WTC11 (cell line): Measurements from ENCODE around the gene APH1B. TPM values are rescaled to one million over a fixed set of nuclear protein-coding genes. Genes with fewer than 3 reads are reported as not detected.

Experiments used
- ATAC-seq: fragments of 200-7000 bp; cut with Tn5 transposase; 2 replicates; pipeline ENCODE4 v1.10.0; 2021; ENCODE audit warnings: mild to moderate bottlenecking, moderate library complexity
- CTCF ChIA-PET: fragments of 300-600 bp; sonication (Branson Sonifier 250); formaldehyde crosslinking; loops from one replicate; lab custom pipeline; 2021; ENCODE audit warnings: antibody characterized with exemption; lab: Charles Lee
- POLR2A ChIA-PET: fragments of 350-600 bp; sonication (Branson Sonifier 250); formaldehyde crosslinking; loops from one replicate; lab custom pipeline; 2021; ENCODE audit warnings: antibody characterized with exemption; lab: Charles Lee
- DNase-seq: peaks from one replicate; pipeline ENCODE4 v3.0.0; 2021; ENCODE audit warnings: low spot score
- H3K27ac Mint-ChIP-seq: 2 replicates; pipeline ENCODE4 v1.8.0; 2021; ENCODE audit warnings: mixed read lengths
- H3K27me3 Mint-ChIP-seq: 2 replicates; pipeline ENCODE4 v1.8.0; 2021; ENCODE audit warnings: low read depth, mild to moderate bottlenecking, moderate library complexity, mixed read lengths
- H3K36me3 Mint-ChIP-seq: 2 replicates; pipeline ENCODE4 v1.8.0; 2021; ENCODE audit warnings: mixed read lengths
- H3K4me1 Mint-ChIP-seq: 2 replicates; pipeline ENCODE4 v1.8.0; 2022; ENCODE audit warnings: mixed read lengths
- H3K4me3 Mint-ChIP-seq: 2 replicates; pipeline ENCODE4 v1.8.0; 2021; ENCODE audit warnings: mild to moderate bottlenecking, moderate library complexity, mixed read lengths
- H3K9me3 Mint-ChIP-seq: 2 replicates; pipeline ENCODE4 v1.8.0; 2021; ENCODE audit warnings: mixed read lengths
- ATF1 ChIP-seq: sonication (generic); formaldehyde crosslinking; IDR thresholded peaks from 2 replicates; pipeline ENCODE4 v1.8.1; 2023; ENCODE audit warnings: mild to moderate bottlenecking, moderate library complexity, missing genetic modification reagents
- ATF2 ChIP-seq: sonication (generic); formaldehyde crosslinking; IDR thresholded peaks from 2 replicates; pipeline ENCODE4 v1.8.1; 2022; ENCODE audit warnings: low read depth, missing genetic modification reagents, borderline replicate concordance
- EMX1 ChIP-seq: fragments of 250-450 bp; sonication (Bioruptor Pico); IDR thresholded peaks from 2 replicates; pipeline ENCODE4 v1.8.0; 2021; ENCODE audit warnings: mild to moderate bottlenecking
- ERG ChIP-seq: fragments of 250-450 bp; sonication (Bioruptor Pico); IDR thresholded peaks from 2 replicates; pipeline ENCODE4 v1.8.0; 2021; ENCODE audit warnings: mild to moderate bottlenecking
- FOXK1 ChIP-seq: sonication (generic); formaldehyde crosslinking; IDR thresholded peaks from 2 replicates; pipeline ENCODE4 v1.8.0; 2022; ENCODE audit warnings: mild to moderate bottlenecking, moderate library complexity, missing genetic modification reagents
- PREB ChIP-seq: sonication (generic); formaldehyde crosslinking; IDR thresholded peaks from 2 replicates; pipeline ENCODE4 v1.8.1; 2022; ENCODE audit warnings: mild to moderate bottlenecking, missing genetic modification reagents, moderate library complexity, borderline replicate concordance
- RELA ChIP-seq: sonication (generic); formaldehyde crosslinking; IDR thresholded peaks from 2 replicates; pipeline ENCODE4 v1.8.1; 2022; ENCODE audit warnings: missing genetic modification reagents, mild to moderate bottlenecking, borderline replicate concordance
- SP1 ChIP-seq: sonication (generic); formaldehyde crosslinking; conservative IDR thresholded peaks from 2 replicates; pipeline ENCODE4 v1.8.1; 2022; ENCODE audit warnings: missing genetic modification reagents
- USF1 ChIP-seq: sonication (generic); formaldehyde crosslinking; IDR thresholded peaks from 2 replicates; pipeline ENCODE4 v1.8.0; 2022; ENCODE audit warnings: mild to moderate bottlenecking, missing genetic modification reagents
- ZNF121 ChIP-seq: sonication (generic); formaldehyde crosslinking; IDR thresholded peaks from 2 replicates; pipeline ENCODE4 v1.8.0; 2023; ENCODE audit warnings: missing genetic modification reagents
- ZNF138 ChIP-seq: sonication (generic); formaldehyde crosslinking; conservative IDR thresholded peaks from 2 replicates; pipeline ENCODE4 v1.8.1; 2022; ENCODE audit warnings: mild to moderate bottlenecking, moderate library complexity, missing genetic modification reagents
- ZNF263 ChIP-seq: sonication (generic); formaldehyde crosslinking; IDR thresholded peaks from 2 replicates; pipeline ENCODE4 v1.8.1; 2022; ENCODE audit warnings: low read depth, mild to moderate bottlenecking, moderate library complexity, missing genetic modification reagents
- ZNF416 ChIP-seq: fragments of 250-450 bp; sonication (Bioruptor Pico); IDR thresholded peaks from 2 replicates; pipeline ENCODE4 v1.9.0; 2021; ENCODE audit warnings: mild to moderate bottlenecking, inconsistent platforms
- ZNF425 ChIP-seq: fragments of 250-450 bp; sonication (Bioruptor Pico); conservative IDR thresholded peaks from 2 replicates; pipeline ENCODE4 v1.9.0; 2021; ENCODE audit warnings: mild to moderate bottlenecking
- total RNA-seq: library from RNA; stranded (reverse); gene quantifications from 3 replicates; pipeline ENCODE4 v1.2.3, GENCODE V29; 2021

The APH1B gene
- total RNA-seq, 1 experiment from 2014 or later: 25.0 TPM

GRCh38 chr15:63232943-63233342 is 44.5 kb upstream of the APH1B start:
- Mint-ChIP-seq H3K27me3 (no peaks in the 10 kb centered on the region), H3K27ac (no peak overlapping the region), H3K9me3 (no peaks in the 10 kb centered on the region; the same call in 1 of the 2 replicates), H3K4me1 (peaks cover 23% of the 10 kb centered on the region), H3K36me3 (no peaks in the 10 kb centered on the region), H3K4me3 (no peak overlapping the region)
- ChIA-PET POLR2A (interaction anchor here (0.6 kb wide), 2 partner anchors 43 to 44 kb away, joined by 3 to 5 read pairs; partner anchors contain the start of gene APH1B), CTCF (interaction anchor here (0.9 kb wide), 1 partner anchor 169 kb away, joined by 3 read pairs; no protein-coding TSS in a partner anchor)
- no peak for TF ChIP-seq ATF2 (CRISPR knock-in tag)
- TF ChIP-seq ZNF121 (CRISPR knock-in tag): 0 out of 2 replicates have a peak, but pooled peaks have one; percentile 27
- DNase-seq: no peak
- no peak for ATAC-seq

GRCh38 chr15:63233667-63234423 is 43.6 kb upstream of the APH1B start:
- no peak for TF ChIP-seq ZNF138
- no peak for TF ChIP-seq FOXK1 (CRISPR knock-in tag)
- TF ChIP-seq SP1 (CRISPR knock-in tag): no peak
- TF ChIP-seq ZNF416: no peak
- no peak for TF ChIP-seq EMX1 (CRISPR knock-in tag)
- TF ChIP-seq ZNF263 (CRISPR knock-in tag): no peak
- no peak for TF ChIP-seq ATF1 (CRISPR knock-in tag)
- no peak for TF ChIP-seq ERG
- TF ChIP-seq RELA (CRISPR knock-in tag): no peak
- TF ChIP-seq PREB (CRISPR knock-in tag): no peak
- no peak for TF ChIP-seq ATF2 (CRISPR knock-in tag)
- TF ChIP-seq USF1 (CRISPR knock-in tag): no peak
- no peak for TF ChIP-seq ZNF425 (CRISPR knock-in tag)
- peaks cover 23% of the 10 kb centered on the region for H3K4me1 Mint-ChIP-seq
- no peaks in the 10 kb centered on the region for H3K36me3 Mint-ChIP-seq
- H3K27me3 Mint-ChIP-seq: no peaks in the 10 kb centered on the region
- ATAC-seq: no peak
- H3K27ac Mint-ChIP-seq: peak overlapping the region; percentile 2; the same call in 1 of the 2 replicates
- no peaks in the 10 kb centered on the region; the same call in 1 of the 2 replicates for H3K9me3 Mint-ChIP-seq
- no peak for DNase-seq
- CTCF ChIA-PET: interaction anchor here (0.6 kb wide), 1 partner anchor 17 kb away, joined by 3 read pairs; no protein-coding TSS in a partner anchor
- H3K4me3 Mint-ChIP-seq: no peak overlapping the region
- POLR2A ChIA-PET: no interaction called here
